ENCODE data around the gene PTPRB. TPM values are rescaled to one million over a fixed set of nuclear protein-coding genes. Genes with fewer than 3 reads are reported as not detected.

Gene PTPRB
- total and polyA plus RNA-seq, 2 donors (not counting 1 experiment from before 2014, with no cell fraction given), result 0.66 to 1.6 TPM

- DNase-seq (ENCODE audit: low read depth in 2 of 2), result no peak
- no peaks in the 10 kb centered on the region for H3K9me3 ChIP-seq (ENCODE audit: control insufficient read depth, insufficient read depth, low read depth, low read length)
- no peak overlapping the region for H2AFZ ChIP-seq (ENCODE audit: low read length)
- no peaks in the 10 kb centered on the region for H3K4me1 ChIP-seq (ENCODE audit: control insufficient read depth, extremely low read depth, insufficient read depth, low read length)
- H3K79me2 ChIP-seq (ENCODE audit: control insufficient read depth, insufficient read depth, low read length), result no peaks in the 10 kb centered on the region
- H3K27me3 ChIP-seq (ENCODE audit: control insufficient read depth, insufficient read depth, low read length), result no peaks in the 10 kb centered on the region
- H3K36me3 ChIP-seq (ENCODE audit: control insufficient read depth, insufficient read depth, low read length), result no peaks in the 10 kb centered on the region
- H3K4me2 ChIP-seq (ENCODE audit: extremely low read depth, insufficient read depth, low read length), result no peak overlapping the region
- no peak overlapping the region for H3K27ac ChIP-seq (ENCODE audit: insufficient read depth, low read length)
- H4K20me1 ChIP-seq (ENCODE audit: control insufficient read depth, extremely low read depth, insufficient read depth, low read length), result no peaks in the 10 kb centered on the region
- no peak overlapping the region for H3K4me3 ChIP-seq (replicated peaks in 1 of 4; ENCODE audit: control extremely low read depth in 1 of 4, insufficient read depth in 1 of 4, low read depth in 3 of 4, low read length in 4 of 4)
- TF ChIP-seq EZH2 (IDR thresholded peaks at IDR 0.05; ENCODE audit: low read length, missing control alignments), result no peak
- TF ChIP-seq, protein P1, sequence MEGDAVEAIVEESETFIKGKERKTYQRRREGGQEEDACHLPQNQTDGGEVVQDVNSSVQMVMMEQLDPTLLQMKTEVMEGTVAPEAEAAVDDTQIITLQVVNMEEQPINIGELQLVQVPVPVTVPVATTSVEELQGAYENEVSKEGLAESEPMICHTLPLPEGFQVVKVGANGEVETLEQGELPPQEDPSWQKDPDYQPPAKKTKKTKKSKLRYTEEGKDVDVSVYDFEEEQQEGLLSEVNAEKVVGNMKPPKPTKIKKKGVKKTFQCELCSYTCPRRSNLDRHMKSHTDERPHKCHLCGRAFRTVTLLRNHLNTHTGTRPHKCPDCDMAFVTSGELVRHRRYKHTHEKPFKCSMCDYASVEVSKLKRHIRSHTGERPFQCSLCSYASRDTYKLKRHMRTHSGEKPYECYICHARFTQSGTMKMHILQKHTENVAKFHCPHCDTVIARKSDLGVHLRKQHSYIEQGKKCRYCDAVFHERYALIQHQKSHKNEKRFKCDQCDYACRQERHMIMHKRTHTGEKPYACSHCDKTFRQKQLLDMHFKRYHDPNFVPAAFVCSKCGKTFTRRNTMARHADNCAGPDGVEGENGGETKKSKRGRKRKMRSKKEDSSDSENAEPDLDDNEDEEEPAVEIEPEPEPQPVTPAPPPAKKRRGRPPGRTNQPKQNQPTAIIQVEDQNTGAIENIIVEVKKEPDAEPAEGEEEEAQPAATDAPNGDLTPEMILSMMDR (conservative IDR thresholded peaks at IDR 0.05 in 1 of 2, IDR thresholded peaks at IDR 0.05 in 1 of 2; ENCODE audit: low read depth in 1 of 2, low read length in 2 of 2), result no peak
- H3K9ac ChIP-seq (ENCODE audit: insufficient read depth, low read length), result no peak overlapping the region
Measured at GRCh38 chr12:70559390-70559789, 77.8 kb downstream of the PTPRB start.

DNA sequence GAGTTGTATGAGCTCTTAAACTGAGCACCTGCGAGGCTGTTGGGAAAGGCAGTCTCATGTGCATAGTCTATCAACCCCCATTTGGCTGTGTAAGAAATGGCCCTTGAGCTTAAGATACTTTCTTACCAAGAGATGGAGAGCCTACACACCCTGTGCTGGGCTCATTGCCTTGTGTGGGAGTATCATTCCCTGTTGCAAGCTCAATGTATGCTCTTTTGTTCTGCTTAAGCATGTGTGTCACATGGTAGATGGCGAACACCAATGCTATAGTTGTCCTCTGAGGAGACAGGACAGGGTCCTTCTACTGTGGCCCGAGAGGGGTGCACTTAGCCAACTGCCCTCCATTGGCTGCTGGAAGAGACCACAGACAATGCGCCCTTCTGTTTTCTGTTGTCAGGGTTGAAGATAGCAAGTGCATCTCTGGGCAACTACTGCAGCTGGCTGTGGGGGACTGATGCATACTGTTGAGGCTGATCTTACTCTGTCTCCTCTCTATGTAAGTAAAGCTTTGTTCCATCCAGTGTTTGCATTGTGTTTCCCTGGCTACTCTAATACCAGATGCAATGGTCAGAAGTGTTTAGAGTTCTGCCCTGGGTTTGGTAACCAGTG, 79.5 kb downstream of the PTPRB start:
- H3K79me2 ChIP-seq (ENCODE audit: control insufficient read depth, insufficient read depth, low read length), result no peaks in the 10 kb centered on the region
- H3K27me3 ChIP-seq (ENCODE audit: control insufficient read depth, insufficient read depth, low read length), result no peaks in the 10 kb centered on the region
- H3K4me3 ChIP-seq (replicated peaks in 1 of 4; ENCODE audit: control extremely low read depth in 1 of 4, insufficient read depth in 1 of 4, low read depth in 3 of 4, low read length in 4 of 4), result no peak overlapping the region
- no peak for TF ChIP-seq EZH2 (IDR thresholded peaks at IDR 0.05; ENCODE audit: low read length, missing control alignments)
- TF ChIP-seq, protein P1 (conservative IDR thresholded peaks at IDR 0.05 in 1 of 2, IDR thresholded peaks at IDR 0.05 in 1 of 2; ENCODE audit: low read depth in 1 of 2, low read length in 2 of 2), result no peak
- no peak overlapping the region for H3K4me2 ChIP-seq (ENCODE audit: extremely low read depth, insufficient read depth, low read length)
- H4K20me1 ChIP-seq (ENCODE audit: control insufficient read depth, extremely low read depth, insufficient read depth, low read length), result no peaks in the 10 kb centered on the region
- H2AFZ ChIP-seq (ENCODE audit: low read length), result no peak overlapping the region
- DNase-seq (ENCODE audit: low read depth in 2 of 2), result no peak
- no peaks in the 10 kb centered on the region for H3K4me1 ChIP-seq (ENCODE audit: control insufficient read depth, extremely low read depth, insufficient read depth, low read length)
- H3K36me3 ChIP-seq (ENCODE audit: control insufficient read depth, insufficient read depth, low read length), result no peaks in the 10 kb centered on the region
- H3K27ac ChIP-seq (ENCODE audit: insufficient read depth, low read length), result no peak overlapping the region
- no peaks in the 10 kb centered on the region for H3K9me3 ChIP-seq (ENCODE audit: control insufficient read depth, insufficient read depth, low read depth, low read length)
- no peak overlapping the region for H3K9ac ChIP-seq (ENCODE audit: insufficient read depth, low read length)

- Histone ChIP-seq H3K9me3 (ENCODE audit: control insufficient read depth, insufficient read depth, low read depth, low read length) (no peaks in the 10 kb centered on the region), H3K27ac (ENCODE audit: insufficient read depth, low read length) (no peak overlapping the region), H3K36me3 (ENCODE audit: control insufficient read depth, insufficient read depth, low read length) (no peaks in the 10 kb centered on the region), H3K4me3 (replicated peaks in 1 of 4; ENCODE audit: control extremely low read depth in 1 of 4, insufficient read depth in 1 of 4, low read depth in 3 of 4, low read length in 4 of 4) (no peak overlapping the region), H3K9ac (ENCODE audit: insufficient read depth, low read length) (no peak overlapping the region), H3K79me2 (ENCODE audit: control insufficient read depth, insufficient read depth, low read length) (no peaks in the 10 kb centered on the region), H4K20me1 (ENCODE audit: control insufficient read depth, extremely low read depth, insufficient read depth, low read length) (no peaks in the 10 kb centered on the region), H3K27me3 (ENCODE audit: control insufficient read depth, insufficient read depth, low read length) (no peaks in the 10 kb centered on the region), H3K4me2 (ENCODE audit: extremely low read depth, insufficient read depth, low read length) (no peak overlapping the region), H3K4me1 (ENCODE audit: control insufficient read depth, extremely low read depth, insufficient read depth, low read length) (no peaks in the 10 kb centered on the region), H2AFZ (ENCODE audit: low read length) (no peak overlapping the region)
- DNase-seq (ENCODE audit: low read depth in 2 of 2), result no peak
- TF ChIP-seq EZH2 (IDR thresholded peaks at IDR 0.05; ENCODE audit: low read length, missing control alignments), result no peak
- TF ChIP-seq, protein P1 (conservative IDR thresholded peaks at IDR 0.05 in 1 of 2, IDR thresholded peaks at IDR 0.05 in 1 of 2; ENCODE audit: low read depth in 1 of 2, low read length in 2 of 2), result no peak
Measured at GRCh38 chr12:70556179-70556869, 80.9 kb downstream of the PTPRB start.
